Right lobe of liver (tissue), 6 donors: Measurements from ENCODE around the gene MCFD2. TPM values are rescaled to one million over a fixed set of nuclear protein-coding genes. Genes with fewer than 3 reads are reported as not detected.

Experiments used
- ATAC-seq, 4 donors: fragments of 200-7000 bp; cut with Tn5 transposase; one replicate each; pipeline ENCODE4 v1.9.1; 2020; ENCODE audit warnings: mild to moderate bottlenecking in 4 of 4, moderate library complexity in 4 of 4
- DNase-seq, 3 donors: peaks; one replicate each; pipeline ENCODE4 v3.0.0-alpha.2; 2020
- H3K27ac ChIP-seq, 3 donors: fragments of 200-600 bp; one replicate each; pipeline ENCODE4 v1.8.0; 2022
- H3K27me3 ChIP-seq, 2 donors: fragments of 200-600 bp; one replicate each; pipeline ENCODE4 v1.8.0; 2022
- H3K36me3 ChIP-seq, 4 donors: fragments of 200-600 bp; sonication (generic) in 1 of 4; one replicate each; pipeline versions ENCODE4 v1.5.1 to v1.8.0; 2017 to 2022; ENCODE audit warnings: control low read depth in 1 of 4
- H3K4me1 ChIP-seq, 4 donors: fragments of 200-600 bp; sonication (generic) in 1 of 4; one replicate each; pipeline versions ENCODE4 v1.5.1 to v1.8.0; 2017 to 2022; ENCODE audit warnings: control low read depth in 1 of 4
- H3K4me3 ChIP-seq, 3 donors: fragments of 200-600 bp; one replicate each; pipeline ENCODE4 v1.8.0; 2022
- H3K9me3 ChIP-seq, 4 donors: fragments of 200-600 bp; sonication (generic) in 1 of 4; one replicate each; pipeline versions ENCODE4 v1.5.1 to v1.8.0; 2017 to 2022; ENCODE audit warnings: control low read depth in 1 of 4
- POLR2A ChIP-seq: fragments of 450-650 bp; IDR thresholded peaks from one replicate; pipeline ENCODE4 v1.6.1; 2017; ENCODE audit warnings: antibody characterized with exemption, mild to moderate bottlenecking
- WGBS: methylation state at CpG from one replicate; pipeline ENCODE4 v1.1.6; 2018; ENCODE audit warnings: low coverage, low lambda C conversion rate; ENCODE audit not compliant: insufficient coverage; ENCODE audit errors: missing lambda C conversion rate; 5-methylcytosine and 5-hydroxymethylcytosine counted together
- intact Hi-C, 2 donors: fragments of 100-400 bp; cut with DNase I; formaldehyde crosslinking; loops; one replicate each; pipeline versions ENCODE4 v1.11.2 to v1.14.1; 2022
- small RNA-seq, 2 experiments: library from RNA; depleted of rRNA; stranded (forward); fragments of <200 nt; gene quantifications; one replicate each; pipeline ENCODE3, GENCODE V24; 2016
- total RNA-seq, 6 experiments: library from RNA; depleted of rRNA in 2 of 6; stranded (reverse); fragments of >200 nt in 2 of 6; fragmentation: NEBNext Ultra II Directional in 3 of 6; extraction: Animal tissue kit (Norgen Biotek cat#: 25700) in 3 of 6; gene quantifications; one replicate each; pipeline versions ENCODE4 v1.1.0 to v1.2.4, GENCODE V29; 2016 to 2023
- TF ChIP-seq, protein P1 (sequence below), 4 donors: fragments of 200-600 bp in 3 of 4; fragments of 450-650 bp in 1 of 4; IDR thresholded peaks; one replicate each; pipeline versions ENCODE4 v1.5.1 to v1.8.0; 2016 to 2022; ENCODE audit warnings: antibody characterized with exemption in 4 of 4, mild to moderate bottlenecking in 2 of 4
- donor health status: DM: no; HTN: yes; CAD: no.
- donor health status: DM: no; HTN: no; CAD: no.
- donor health status: DM: no; HTN: no; CAD: no.
- donor health status: DM: no; HTN: yes; CAD: no.
- donor health status: DM: no; HTN: yes; CAD: no.

MCFD2 gene
- total RNA-seq, 6 experiments from 2014 or later = 85.0 to 147 (median 99.2) TPM

DNA sequence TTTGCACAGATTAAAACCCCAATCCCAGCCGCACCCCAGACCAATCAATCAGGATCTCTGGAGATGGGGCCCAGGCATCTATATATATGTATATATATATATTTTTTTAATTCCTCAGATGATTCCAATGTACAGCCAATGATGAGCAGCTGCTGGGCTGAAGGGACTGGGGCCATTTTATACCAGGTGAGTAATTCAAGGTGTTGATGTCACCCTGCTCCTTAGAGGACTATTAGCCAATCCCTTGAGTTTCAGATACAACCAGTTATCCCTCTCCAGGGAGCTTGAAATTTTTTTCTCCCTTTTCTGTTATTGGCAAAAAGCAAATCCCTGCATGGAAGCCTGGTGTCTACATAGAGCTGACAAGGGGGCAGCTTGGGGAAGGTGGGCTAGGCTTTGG, 59.8 kb downstream of the MCFD2 start:
- DNase-seq = no peak
- H3K4me1 ChIP-seq = no peaks in the 10 kb centered on the region
- WGBS = no CpG with 5 or more reads among the region's 1 CpG
- no peaks in the 10 kb centered on the region for H3K9me3 ChIP-seq
- no peaks in the 10 kb centered on the region for H3K27me3 ChIP-seq
- no peaks in the 10 kb centered on the region for H3K36me3 ChIP-seq
- peak overlapping the region in 2 of 3 donors; percentile 3 to 26 for H3K27ac ChIP-seq
- no peak for ATAC-seq
- no peak for TF ChIP-seq POLR2A
- TF ChIP-seq, protein P1, sequence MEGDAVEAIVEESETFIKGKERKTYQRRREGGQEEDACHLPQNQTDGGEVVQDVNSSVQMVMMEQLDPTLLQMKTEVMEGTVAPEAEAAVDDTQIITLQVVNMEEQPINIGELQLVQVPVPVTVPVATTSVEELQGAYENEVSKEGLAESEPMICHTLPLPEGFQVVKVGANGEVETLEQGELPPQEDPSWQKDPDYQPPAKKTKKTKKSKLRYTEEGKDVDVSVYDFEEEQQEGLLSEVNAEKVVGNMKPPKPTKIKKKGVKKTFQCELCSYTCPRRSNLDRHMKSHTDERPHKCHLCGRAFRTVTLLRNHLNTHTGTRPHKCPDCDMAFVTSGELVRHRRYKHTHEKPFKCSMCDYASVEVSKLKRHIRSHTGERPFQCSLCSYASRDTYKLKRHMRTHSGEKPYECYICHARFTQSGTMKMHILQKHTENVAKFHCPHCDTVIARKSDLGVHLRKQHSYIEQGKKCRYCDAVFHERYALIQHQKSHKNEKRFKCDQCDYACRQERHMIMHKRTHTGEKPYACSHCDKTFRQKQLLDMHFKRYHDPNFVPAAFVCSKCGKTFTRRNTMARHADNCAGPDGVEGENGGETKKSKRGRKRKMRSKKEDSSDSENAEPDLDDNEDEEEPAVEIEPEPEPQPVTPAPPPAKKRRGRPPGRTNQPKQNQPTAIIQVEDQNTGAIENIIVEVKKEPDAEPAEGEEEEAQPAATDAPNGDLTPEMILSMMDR (IDR thresholded peaks at IDR 0.05) = no peak
- intact Hi-C loops = no loop called here
- no peak overlapping the region for H3K4me3 ChIP-seq

DNA sequence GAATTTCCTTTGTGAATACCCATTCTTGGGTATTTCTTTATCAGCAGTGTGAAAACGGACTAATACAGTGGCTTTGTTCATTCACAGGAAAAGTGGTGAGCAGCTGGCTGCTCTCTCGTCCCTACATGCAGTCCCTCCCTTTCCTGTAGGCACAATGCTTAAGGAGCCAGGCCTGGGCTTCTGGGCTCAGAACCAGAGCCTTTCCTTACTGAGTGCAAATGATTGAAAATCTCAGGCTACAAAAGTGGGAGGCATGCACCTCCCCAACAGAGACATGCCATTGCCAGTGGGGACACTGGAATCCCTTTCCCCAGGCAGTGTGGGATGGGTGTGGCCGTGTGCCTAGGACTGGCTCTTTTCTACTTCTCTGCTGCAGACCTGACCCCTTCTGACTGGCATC, 61.3 kb downstream of the MCFD2 start:
- Histone ChIP-seq H3K9me3 (no peaks in the 10 kb centered on the region), H3K36me3 (no peaks in the 10 kb centered on the region), H3K4me1 (peaks cover 0 to 5% (median under 1%) of the 10 kb centered on the region in 4 donors), H3K27ac (peak overlapping the region in 1 of 3 donors; percentile 51), H3K27me3 (no peaks in the 10 kb centered on the region), H3K4me3 (no peak overlapping the region)
- TF ChIP-seq POLR2A = no peak
- TF ChIP-seq, protein P1 (IDR thresholded peaks at IDR 0.05) = no peak
- DNase-seq = no peak
- peak; percentile 22 to 43 (median 26) for ATAC-seq
- 37% methylated on average over 2 of the region's 3 CpGs for WGBS
- intact Hi-C loops = no loop called here

DNA sequence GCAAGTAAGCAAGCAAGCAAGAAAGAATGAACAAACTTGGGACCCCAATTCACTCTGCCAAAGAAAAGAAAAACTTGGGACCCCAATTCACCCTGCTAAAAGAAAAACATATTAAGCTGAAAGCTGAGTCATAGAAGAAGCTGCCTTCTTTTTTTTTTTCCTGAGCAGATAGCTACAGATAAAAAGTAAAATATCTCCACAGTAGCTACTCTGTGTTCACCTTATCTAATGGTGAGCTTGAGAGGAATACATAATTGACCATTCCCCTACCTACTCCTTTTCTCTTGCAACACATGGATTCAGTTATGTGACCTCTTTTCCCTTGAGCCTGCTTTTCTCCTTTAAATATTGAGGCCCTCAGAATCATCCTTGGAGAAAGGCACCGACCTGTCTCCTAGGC, 63.0 kb downstream of the MCFD2 start:
- intact Hi-C loops = no loop called here
- ATAC-seq = no peak
- WGBS = 100% methylated on average over 1 of the region's 1 CpG
- Histone ChIP-seq H3K4me1 (peaks cover 0 to 17% (median 13%) of the 10 kb centered on the region in 4 donors), H3K36me3 (no peaks in the 10 kb centered on the region), H3K9me3 (no peaks in the 10 kb centered on the region), H3K27ac (no peak overlapping the region), H3K4me3 (no peak overlapping the region), H3K27me3 (no peaks in the 10 kb centered on the region)
- TF ChIP-seq POLR2A = no peak
- TF ChIP-seq, protein P1 (IDR thresholded peaks at IDR 0.05) = no peak
- DNase-seq = no peak

DNA sequence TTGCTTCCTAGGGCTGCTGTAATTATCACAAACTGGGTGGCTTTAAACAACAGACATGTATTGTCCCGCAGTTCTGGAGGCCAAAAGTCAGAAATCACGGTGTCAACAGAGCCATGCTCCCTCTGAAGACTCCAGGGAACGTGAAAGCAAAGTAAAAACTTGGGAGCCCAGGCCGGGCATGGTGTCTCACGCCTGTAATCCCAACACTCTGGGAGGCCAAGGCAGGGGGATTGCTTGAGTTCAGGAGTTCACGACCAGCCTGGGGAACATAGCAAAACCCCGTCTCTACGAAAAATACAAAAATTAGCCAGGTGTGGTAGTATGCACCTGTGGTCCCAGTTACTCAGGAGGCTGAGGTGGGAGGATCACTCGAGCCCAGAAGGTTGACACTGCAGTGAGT, 63.5 kb downstream of the MCFD2 start:
- Histone ChIP-seq H3K4me3 (no peak overlapping the region), H3K27me3 (no peaks in the 10 kb centered on the region), H3K9me3 (no peaks in the 10 kb centered on the region), H3K36me3 (no peaks in the 10 kb centered on the region), H3K27ac (no peak overlapping the region), H3K4me1 (peaks cover 0 to 22% (median 16%) of the 10 kb centered on the region in 4 donors)
- intact Hi-C loops = no loop called here
- TF ChIP-seq, protein P1 (IDR thresholded peaks at IDR 0.05) = no peak
- DNase-seq (peak in 1 of 3 donors; percentile 6), ATAC-seq (no peak)
- 82% methylated on average over 6 of the region's 9 CpGs for WGBS

Small RNA genes lying within 50 kb of the gene (small RNA-seq; reads per million reads assigned to genes)
- gene AC093732.2 = 0 reads per million in 2 experiments

Other genes with a start within 250 kb of the MCFD2 start
- gene SOCS5, start 216.5 kb downstream of the MCFD2 start, total RNA-seq = 1 to 10 TPM; 5.1 to 8.2 (median 6.3) TPM
- 10 to 100 TPM in 2 of 6 experiments, 1 to 10 TPM in 4; 7.6 to 15.5 (median 9.8) TPM for gene TTC7A, start 25.4 kb upstream of the MCFD2 start, total RNA-seq
- not detected for gene STPG4, start 239.5 kb upstream of the MCFD2 start, total RNA-seq